Cortex of kidney (tissue), 1 donor: ENCODE data around the gene WDR4.
"Not testable (repeated sequence)": the region's sequence is repeated elsewhere in the genome, so short reads cannot be mapped to it uniquely, and the experiment has no call there.

Source experiments
- DNase-seq: peaks from one replicate; lab custom pipeline; 2025; lab: John Stamatoyannopoulos, UW

WDR4 gene, protein sequence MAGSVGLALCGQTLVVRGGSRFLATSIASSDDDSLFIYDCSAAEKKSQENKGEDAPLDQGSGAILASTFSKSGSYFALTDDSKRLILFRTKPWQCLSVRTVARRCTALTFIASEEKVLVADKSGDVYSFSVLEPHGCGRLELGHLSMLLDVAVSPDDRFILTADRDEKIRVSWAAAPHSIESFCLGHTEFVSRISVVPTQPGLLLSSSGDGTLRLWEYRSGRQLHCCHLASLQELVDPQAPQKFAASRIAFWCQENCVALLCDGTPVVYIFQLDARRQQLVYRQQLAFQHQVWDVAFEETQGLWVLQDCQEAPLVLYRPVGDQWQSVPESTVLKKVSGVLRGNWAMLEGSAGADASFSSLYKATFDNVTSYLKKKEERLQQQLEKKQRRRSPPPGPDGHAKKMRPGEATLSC

DNA sequence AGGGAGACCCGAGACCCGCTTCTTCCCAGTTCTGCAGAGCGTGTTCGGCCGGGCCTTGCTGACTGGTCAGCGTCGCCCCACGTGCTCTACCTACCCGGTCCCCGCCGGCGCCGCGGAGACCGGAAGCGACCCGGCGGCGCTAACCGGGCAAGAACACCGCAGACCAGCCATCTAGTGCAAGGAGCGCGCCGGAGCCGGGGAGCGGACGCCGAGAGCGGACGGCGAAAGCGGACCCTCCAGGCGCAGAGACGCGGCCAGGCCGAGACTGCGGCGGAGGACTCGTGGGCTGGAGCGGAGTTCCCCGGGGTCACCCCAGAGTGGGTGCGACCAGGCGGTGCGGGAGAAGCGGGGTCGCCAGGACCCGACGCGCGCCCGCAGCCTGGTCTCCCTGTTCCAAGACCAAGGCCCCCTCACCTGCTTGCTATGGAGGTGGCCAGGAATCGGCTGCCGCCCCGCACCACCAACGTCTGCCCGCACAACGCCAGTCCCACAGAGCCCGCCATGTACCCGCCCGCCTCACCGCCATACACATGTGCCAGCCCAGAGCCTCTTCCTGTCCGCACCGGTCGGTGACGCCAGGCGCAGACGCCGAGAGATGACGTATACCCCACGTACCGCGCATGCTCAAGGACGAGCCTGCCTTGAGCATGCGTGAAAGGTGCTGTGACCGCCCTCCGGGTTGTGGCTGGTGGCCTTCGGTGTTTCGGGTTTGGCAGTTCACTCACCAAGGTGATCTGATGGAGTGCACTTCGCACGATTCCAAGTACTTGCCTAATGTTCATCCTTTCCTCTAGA, at the start of gene WDR4:
TSS of gene WDR4 (minus strand) at position 547 of the 795 bp plus-strand sequence. CDS start at position 503, 44 bp downstream.
- peak; percentile 61 for DNase-seq

GRCh38 chr21:42927474-42928200, 48.3 kb upstream of the WDR4 start:
- not testable (repeated sequence) for DNase-seq

- no peak for DNase-seq
Measured at GRCh38 chr21:42925114-42925926, 46.0 kb upstream of the WDR4 start, which contains the start of gene ERVH48-1. Gene ERVH48-1 (minus strand): TSS chr21:42925630. CDS start chr21:42919006, 6,624 bp downstream.

DNA sequence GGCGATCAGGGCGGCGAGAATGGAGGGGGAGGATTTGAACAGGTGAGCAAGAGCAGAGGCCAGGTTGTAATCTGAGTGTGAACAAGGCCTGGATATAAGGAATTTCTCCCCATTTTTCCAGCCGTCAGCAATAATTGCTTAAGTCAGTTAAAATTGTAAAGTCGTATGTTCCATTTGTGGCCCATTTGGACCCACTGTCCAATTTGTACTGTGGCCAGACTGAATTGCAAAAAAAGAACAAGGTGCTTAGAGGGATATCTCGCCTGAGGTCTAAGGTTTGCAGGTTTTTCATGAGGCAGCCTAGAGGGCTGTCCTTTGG, 45.1 kb upstream of the WDR4 start:
- no peak for DNase-seq

DNA sequence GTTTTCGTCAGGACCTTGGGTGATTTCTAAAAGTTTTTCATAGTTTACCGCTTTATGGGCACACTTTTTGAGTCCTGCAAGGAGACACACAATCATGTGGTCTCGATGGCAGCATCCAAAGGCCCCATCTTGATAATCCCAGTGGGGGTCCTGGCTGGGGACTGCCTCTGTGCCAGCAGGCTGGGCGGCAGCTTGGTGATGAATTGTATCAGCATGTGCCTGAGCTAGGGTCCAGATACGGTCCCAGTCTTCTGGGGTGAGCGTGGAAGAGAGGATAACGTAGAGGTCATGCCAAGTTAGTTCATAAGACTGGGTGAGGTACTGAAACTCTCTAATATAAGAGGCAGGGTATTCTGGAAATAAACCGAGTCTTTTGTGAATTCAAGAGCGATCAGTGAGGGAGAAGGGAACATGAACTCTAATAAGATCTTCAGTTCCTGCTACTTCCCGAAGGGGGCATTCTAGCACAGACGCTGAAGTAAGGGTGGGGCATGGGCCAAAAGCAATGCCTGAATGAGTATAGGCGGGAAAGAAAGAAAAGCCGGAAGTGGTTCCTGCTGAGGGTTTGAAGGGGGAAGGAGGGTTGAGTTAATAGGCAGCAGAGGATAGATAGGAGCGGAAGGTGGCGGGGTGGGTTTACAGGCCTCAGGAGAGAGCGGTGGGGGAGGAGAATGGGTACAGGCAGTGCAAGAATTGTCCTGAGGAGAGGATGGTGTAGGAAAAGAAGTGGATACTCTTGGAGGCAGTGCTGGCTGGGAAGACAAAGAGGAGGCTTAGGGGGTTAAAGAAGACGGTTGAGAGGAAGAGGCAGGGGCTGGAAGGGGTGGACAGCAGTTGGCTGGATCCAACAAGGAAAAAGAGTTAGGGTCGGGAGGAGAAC, 44.5 kb upstream of the WDR4 start:
- DNase-seq: no peak

- no peak for DNase-seq
Measured at GRCh38 chr21:42922918-42923317, 43.6 kb upstream of the WDR4 start.

DNA sequence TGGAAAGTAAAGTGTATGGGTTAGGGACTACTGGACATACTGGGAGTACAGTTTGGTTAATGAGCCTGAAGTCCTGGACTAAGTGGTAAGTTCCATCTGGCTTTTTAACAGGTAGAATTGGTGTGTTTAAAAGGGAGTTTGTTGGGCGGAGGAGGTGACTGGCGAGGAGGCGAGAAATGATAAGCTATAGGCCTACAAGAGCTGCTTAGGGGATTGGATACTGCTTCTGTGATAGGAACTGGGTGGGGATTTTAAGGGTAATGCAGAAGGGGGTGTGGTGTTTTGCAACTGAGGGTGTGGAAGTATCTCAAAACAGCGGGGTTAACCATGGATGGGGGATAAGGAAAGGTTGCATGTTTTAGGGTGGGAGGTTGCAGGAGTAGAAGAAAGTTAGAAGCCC, 42.6 kb upstream of the WDR4 start:
- DNase-seq: no peak

- no peak for DNase-seq
Measured at GRCh38 chr21:42918291-42918690, 39.0 kb upstream of the WDR4 start.

- no peak for DNase-seq
Measured at GRCh38 chr21:42913476-42913875, 34.1 kb upstream of the WDR4 start.

DNA sequence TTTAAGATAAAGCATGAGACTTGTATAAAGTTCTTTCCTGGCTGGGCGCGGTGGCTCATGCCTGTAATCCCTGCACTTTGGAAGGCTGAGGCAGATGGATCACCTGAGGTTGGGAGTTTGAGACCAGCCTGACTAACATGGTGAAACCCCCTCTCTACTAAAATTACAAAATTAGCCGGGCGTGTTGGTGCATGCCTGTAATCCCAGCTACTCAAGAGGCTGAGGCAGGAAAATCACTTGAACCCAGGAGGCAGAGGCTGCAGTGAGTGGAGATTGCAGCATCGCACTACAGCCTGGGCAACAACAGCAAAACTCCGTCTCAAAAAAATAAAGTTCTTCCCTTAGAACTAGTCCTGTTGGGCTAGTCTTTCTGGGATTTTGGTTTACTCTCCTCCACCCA, 32.6 kb upstream of the WDR4 start:
- not testable (repeated sequence) for DNase-seq

GRCh38 chr21:42908484-42908883, 29.1 kb upstream of the WDR4 start:
- not testable (repeated sequence) for DNase-seq

GRCh38 chr21:42906233-42906632, 26.9 kb upstream of the WDR4 start:
- DNase-seq: no peak

DNA sequence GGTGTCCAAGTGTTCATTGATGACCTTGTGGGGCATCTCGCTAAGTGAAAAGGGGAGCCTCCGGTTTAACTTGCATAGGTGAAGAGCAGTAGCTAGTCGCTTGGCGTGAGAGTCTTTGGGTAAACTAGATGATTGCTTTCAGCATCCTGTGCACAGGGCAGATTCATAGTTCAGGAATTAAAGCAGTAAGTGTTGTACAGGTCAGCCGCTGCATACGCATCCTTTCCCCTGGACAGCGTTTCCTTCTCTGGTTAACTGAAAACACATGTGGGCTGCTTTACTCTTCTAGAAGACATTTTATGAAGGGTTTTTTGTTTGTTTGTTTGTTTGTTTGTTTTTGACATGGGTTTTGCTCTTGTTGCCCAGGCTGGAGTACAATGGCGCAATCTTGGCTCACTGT, 25.9 kb upstream of the WDR4 start:
- no peak for DNase-seq

DNA sequence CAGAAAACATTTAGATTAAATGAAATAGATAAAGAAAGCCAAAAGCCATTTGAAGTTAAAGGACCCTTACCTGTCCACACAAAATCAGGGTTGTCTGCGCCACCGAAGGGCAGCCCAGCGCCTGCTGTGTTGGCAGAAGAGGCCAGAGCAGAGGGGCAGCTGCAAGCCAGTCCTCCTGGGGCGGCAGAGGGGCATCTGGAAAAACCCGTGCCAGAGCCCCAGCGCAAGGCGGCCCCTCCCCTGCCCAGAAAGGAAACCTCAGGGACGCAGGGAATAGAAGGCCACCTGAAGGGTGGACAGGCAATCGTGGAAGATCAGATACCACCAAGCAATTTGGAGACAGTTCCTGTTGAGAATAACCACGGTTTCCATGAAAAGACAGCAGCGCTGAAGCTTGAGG, 24.5 kb upstream of the WDR4 start:
- DNase-seq: no peak

- no peak for DNase-seq
Measured at GRCh38 chr21:42900446-42900845, 21.1 kb upstream of the WDR4 start.

GRCh38 chr21:42892931-42893755, 13.8 kb upstream of the WDR4 start, which contains the start of gene NDUFV3:
Gene NDUFV3 (plus strand): TSS chr21:42893309. CDS start chr21:42893334, 25 bp downstream.
- peak; percentile 88 for DNase-seq

- DNase-seq: no peak
Measured at GRCh38 chr21:42892582-42892930, 13.2 kb upstream of the WDR4 start.

GRCh38 chr21:42887326-42887725, 8.0 kb upstream of the WDR4 start:
- DNase-seq: no peak

- DNase-seq: no peak
Measured at GRCh38 chr21:42883921-42884320, 4.6 kb upstream of the WDR4 start.

DNA sequence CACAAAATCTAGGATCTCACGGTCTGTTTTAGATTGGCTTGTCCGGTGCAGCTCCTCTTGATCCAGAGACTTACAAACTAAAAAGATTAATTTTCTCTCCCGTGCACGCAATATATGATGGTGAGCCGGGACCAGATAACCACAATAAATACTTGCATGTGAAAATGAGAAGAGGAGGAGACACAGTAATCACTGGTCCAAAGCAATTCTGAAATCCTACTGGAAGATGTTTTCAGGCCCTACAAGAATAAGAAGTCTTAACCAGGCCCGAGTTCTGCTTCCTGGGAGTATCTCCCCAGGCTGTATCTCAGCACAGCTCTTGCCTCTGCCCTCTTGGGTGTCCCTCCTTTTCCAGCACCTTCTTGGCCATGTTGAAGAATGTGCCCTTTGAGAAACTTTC, 1.0 kb upstream of the WDR4 start:
- DNase-seq: no peak
